OCI-LY7 (cell line): ENCODE data around the gene FABP2.

Source experiments
- EZH2phosphoT487 ChIP-seq: fragments of 200-600 bp; sonication (generic); IDR thresholded peaks from 2 replicates; pipeline ENCODE4 v1.6.1; 2018; ENCODE audit warnings: low read depth, borderline replicate concordance, mild to moderate bottlenecking, mixed run types, antibody characterized with exemption, low read length, moderate library complexity, mixed read lengths
- TF ChIP-seq, protein P1 (sequence below): fragments of 200-600 bp; sonication (generic); conservative IDR thresholded peaks from 2 replicates; pipeline ENCODE4 v1.5.1; 2014; ENCODE audit warnings: mild to moderate bottlenecking, antibody characterized with exemption, low read length, moderate library complexity, mixed read lengths

DNA sequence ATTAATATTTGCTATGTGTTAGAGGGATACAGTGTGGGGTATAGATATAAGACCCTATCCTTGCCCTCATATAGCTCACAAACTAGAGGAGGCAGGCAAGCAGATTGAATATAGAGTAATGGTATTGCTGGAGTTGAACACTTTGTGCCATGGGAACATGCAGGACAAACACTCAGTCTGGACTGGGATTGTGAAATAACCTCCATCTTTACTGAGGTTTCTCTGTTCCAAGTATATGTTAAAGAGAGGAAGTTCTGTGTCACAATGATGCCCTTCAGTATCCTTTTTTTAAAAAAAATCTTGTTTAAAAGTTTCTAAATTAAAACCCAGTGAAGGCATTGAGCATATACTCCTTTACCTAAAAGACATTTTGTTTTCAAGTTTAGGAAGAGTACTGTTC lies 8.7 kb downstream of the FABP2 start:
- TF ChIP-seq, protein P1, sequence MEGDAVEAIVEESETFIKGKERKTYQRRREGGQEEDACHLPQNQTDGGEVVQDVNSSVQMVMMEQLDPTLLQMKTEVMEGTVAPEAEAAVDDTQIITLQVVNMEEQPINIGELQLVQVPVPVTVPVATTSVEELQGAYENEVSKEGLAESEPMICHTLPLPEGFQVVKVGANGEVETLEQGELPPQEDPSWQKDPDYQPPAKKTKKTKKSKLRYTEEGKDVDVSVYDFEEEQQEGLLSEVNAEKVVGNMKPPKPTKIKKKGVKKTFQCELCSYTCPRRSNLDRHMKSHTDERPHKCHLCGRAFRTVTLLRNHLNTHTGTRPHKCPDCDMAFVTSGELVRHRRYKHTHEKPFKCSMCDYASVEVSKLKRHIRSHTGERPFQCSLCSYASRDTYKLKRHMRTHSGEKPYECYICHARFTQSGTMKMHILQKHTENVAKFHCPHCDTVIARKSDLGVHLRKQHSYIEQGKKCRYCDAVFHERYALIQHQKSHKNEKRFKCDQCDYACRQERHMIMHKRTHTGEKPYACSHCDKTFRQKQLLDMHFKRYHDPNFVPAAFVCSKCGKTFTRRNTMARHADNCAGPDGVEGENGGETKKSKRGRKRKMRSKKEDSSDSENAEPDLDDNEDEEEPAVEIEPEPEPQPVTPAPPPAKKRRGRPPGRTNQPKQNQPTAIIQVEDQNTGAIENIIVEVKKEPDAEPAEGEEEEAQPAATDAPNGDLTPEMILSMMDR = no peak
- no peak for TF ChIP-seq EZH2phosphoT487
